ENCODE results near the gene RALA. TPM values are rescaled to one million over a fixed set of nuclear protein-coding genes. Genes with fewer than 3 reads are reported as not detected.

RALA gene
- total RNA-seq, 2 experiments from 2014 or later = 24.5 to 27.5 TPM

DNA sequence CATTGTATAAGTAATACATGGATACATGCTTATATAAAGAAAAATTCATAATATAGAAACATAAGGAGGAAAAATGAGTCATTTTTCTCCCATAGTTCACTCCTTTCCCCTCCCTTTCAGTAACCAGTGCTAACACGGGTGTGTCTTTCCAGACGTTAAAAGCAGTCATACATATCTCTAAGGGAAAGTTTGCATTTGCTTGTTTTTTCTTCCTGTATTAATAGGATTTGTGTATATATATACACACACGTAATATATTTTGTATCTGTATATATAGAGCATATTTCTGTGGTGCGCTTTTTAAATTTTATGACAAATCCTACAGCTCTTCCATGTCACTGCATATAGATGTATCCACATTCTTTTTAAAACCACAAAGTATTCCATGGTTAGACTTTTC is 78.8 kb downstream of the RALA start:
- ChIA-PET CTCF (interaction anchor here (1.3 kb wide), 1 partner anchor 122 kb away, joined by 5 read pairs; no protein-coding TSS in a partner anchor), POLR2A (interaction anchor here (1.0 kb wide), 1 partner anchor 31 kb away, joined by 5 read pairs; no protein-coding TSS in a partner anchor)
- H3K27ac ChIP-seq (ENCODE audit: low read depth in 1 of 2, low read length in 2 of 2) = no peak overlapping the region

DNA sequence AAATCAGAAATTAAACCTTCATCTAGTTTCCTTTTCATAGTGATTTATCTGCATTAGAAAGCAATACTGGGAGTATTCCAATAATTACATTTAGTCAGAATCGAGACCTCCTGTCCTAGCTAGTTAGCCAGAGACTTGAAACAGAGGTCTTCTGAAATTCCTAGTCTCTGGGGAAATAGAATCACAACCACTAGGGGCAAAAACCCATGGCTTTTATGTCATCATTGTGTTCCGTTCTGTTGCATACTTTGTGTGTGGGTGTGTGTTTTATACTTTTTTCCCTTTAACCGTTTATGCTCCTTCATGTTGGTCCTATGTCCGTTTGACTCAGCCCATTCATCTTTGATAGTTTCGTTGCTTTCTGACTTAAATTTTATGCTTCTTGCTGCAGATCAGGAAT is 79.8 kb downstream of the RALA start:
- Histone ChIP-seq H3K27me3 (ENCODE audit: control insufficient read depth in 1 of 2, insufficient read depth in 2 of 2, low read length in 2 of 2) (no peaks in the 10 kb centered on the region), H3K9me3 (ENCODE audit: control insufficient read depth in 1 of 2, insufficient read depth in 1 of 2, low read length in 2 of 2) (no peaks in the 10 kb centered on the region), H3K4me3 (ENCODE audit: low read length) (no peak overlapping the region), H3K4me1 (ENCODE audit: insufficient read depth, low read length) (no peaks in the 10 kb centered on the region), H3K36me3 (ENCODE audit: insufficient read depth, low read length) (peaks cover 26% of the 10 kb centered on the region), H3K27ac (ENCODE audit: low read depth in 1 of 2, low read length in 2 of 2) (no peak overlapping the region)
- H3K27ac Mint-ChIP-seq = no peak overlapping the region
- no peaks in the 10 kb centered on the region for H3K9me3 Mint-ChIP-seq
- H3K36me3 Mint-ChIP-seq (ENCODE audit: low read depth) = peaks cover 64% of the 10 kb centered on the region
- TF ChIP-seq, protein P1, sequence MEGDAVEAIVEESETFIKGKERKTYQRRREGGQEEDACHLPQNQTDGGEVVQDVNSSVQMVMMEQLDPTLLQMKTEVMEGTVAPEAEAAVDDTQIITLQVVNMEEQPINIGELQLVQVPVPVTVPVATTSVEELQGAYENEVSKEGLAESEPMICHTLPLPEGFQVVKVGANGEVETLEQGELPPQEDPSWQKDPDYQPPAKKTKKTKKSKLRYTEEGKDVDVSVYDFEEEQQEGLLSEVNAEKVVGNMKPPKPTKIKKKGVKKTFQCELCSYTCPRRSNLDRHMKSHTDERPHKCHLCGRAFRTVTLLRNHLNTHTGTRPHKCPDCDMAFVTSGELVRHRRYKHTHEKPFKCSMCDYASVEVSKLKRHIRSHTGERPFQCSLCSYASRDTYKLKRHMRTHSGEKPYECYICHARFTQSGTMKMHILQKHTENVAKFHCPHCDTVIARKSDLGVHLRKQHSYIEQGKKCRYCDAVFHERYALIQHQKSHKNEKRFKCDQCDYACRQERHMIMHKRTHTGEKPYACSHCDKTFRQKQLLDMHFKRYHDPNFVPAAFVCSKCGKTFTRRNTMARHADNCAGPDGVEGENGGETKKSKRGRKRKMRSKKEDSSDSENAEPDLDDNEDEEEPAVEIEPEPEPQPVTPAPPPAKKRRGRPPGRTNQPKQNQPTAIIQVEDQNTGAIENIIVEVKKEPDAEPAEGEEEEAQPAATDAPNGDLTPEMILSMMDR (IDR thresholded peaks at IDR 0.05) = no peak
- no peak for ATAC-seq (ENCODE audit: poor library complexity)
- H3K4me1 Mint-ChIP-seq (ENCODE audit: low read depth) = no peaks in the 10 kb centered on the region
- H3K4me3 Mint-ChIP-seq = no peak overlapping the region
- DNase-seq = no peak
- ChIA-PET CTCF (interaction anchor here (1.3 kb wide), 1 partner anchor 123 kb away, joined by 5 read pairs; no protein-coding TSS in a partner anchor), POLR2A (no interaction called here)
- intact Hi-C loops (cut with DNase I, micrococcal nuclease) = no loop called here
- H3K27me3 Mint-ChIP-seq = no peaks in the 10 kb centered on the region

More for the DNA sequence above, 78.8 kb downstream of the RALA start:
- H3K9me3 Mint-ChIP-seq = no peaks in the 10 kb centered on the region
- no peak for ATAC-seq (ENCODE audit: poor library complexity)
- H3K27ac Mint-ChIP-seq = peak overlapping the region; percentile 13
- Histone ChIP-seq H3K36me3 (ENCODE audit: insufficient read depth, low read length) (peaks cover 35% of the 10 kb centered on the region), H3K4me3 (ENCODE audit: low read length) (no peak overlapping the region), H3K4me1 (ENCODE audit: insufficient read depth, low read length) (no peaks in the 10 kb centered on the region), H3K27me3 (ENCODE audit: control insufficient read depth in 1 of 2, insufficient read depth in 2 of 2, low read length in 2 of 2) (no peaks in the 10 kb centered on the region), H3K9me3 (ENCODE audit: control insufficient read depth in 1 of 2, insufficient read depth in 1 of 2, low read length in 2 of 2) (no peaks in the 10 kb centered on the region)
- no peaks in the 10 kb centered on the region for H3K4me1 Mint-ChIP-seq (ENCODE audit: low read depth)
- intact Hi-C loops (cut with DNase I, micrococcal nuclease) = no loop called here
- H3K27me3 Mint-ChIP-seq = no peaks in the 10 kb centered on the region
- TF ChIP-seq, protein P1 (IDR thresholded peaks at IDR 0.05) = no peak
- DNase-seq = no peak
- no peak overlapping the region for H3K4me3 Mint-ChIP-seq
- peaks cover 65% of the 10 kb centered on the region for H3K36me3 Mint-ChIP-seq (ENCODE audit: low read depth)

GRCh38 chr7:39709029-39709428 is 85.7 kb downstream of the RALA start:
- H3K27me3 ChIP-seq (ENCODE audit: control insufficient read depth in 1 of 2, insufficient read depth in 2 of 2, low read length in 2 of 2) = no peaks in the 10 kb centered on the region
- peaks cover 3% of the 10 kb centered on the region for H3K36me3 ChIP-seq (ENCODE audit: insufficient read depth, low read length)
- H3K4me1 ChIP-seq (ENCODE audit: insufficient read depth, low read length) = no peaks in the 10 kb centered on the region
- H3K4me3 Mint-ChIP-seq = no peak overlapping the region
- H3K4me1 Mint-ChIP-seq (ENCODE audit: low read depth) = peaks cover 4% of the 10 kb centered on the region
- H3K27ac Mint-ChIP-seq = no peak overlapping the region
- no peak overlapping the region for H3K27ac ChIP-seq (ENCODE audit: low read depth in 1 of 2, low read length in 2 of 2)
- H3K9me3 Mint-ChIP-seq = peaks cover under 1% of the 10 kb centered on the region
- no peak overlapping the region for H3K4me3 ChIP-seq (ENCODE audit: low read length)
- DNase-seq = no peak
- no peak for ATAC-seq (ENCODE audit: poor library complexity)
- intact Hi-C loops (cut with DNase I, micrococcal nuclease) = no loop called here
- no peaks in the 10 kb centered on the region for H3K27me3 Mint-ChIP-seq
- ChIA-PET CTCF (interaction anchor here (0.7 kb wide), 1 partner anchor 155 kb away, joined by 3 read pairs; no protein-coding TSS in a partner anchor), POLR2A (no interaction called here)
- H3K36me3 Mint-ChIP-seq (ENCODE audit: low read depth) = peaks cover 31% of the 10 kb centered on the region
- TF ChIP-seq, protein P1 (IDR thresholded peaks at IDR 0.05) = no peak
- peaks cover 0 to 9% of the 10 kb centered on the region in 2 experiments for H3K9me3 ChIP-seq (ENCODE audit: control insufficient read depth in 1 of 2, insufficient read depth in 1 of 2, low read length in 2 of 2)
